Thyroid gland (tissue), 4 donors: ENCODE measurements around the gene IL7R. TPM values are rescaled to one million over a fixed set of nuclear protein-coding genes. Genes with fewer than 3 reads are reported as not detected.

Experiments used
- DNase-seq, 2 donors: peaks; one replicate each; pipeline ENCODE4 v3.0.0-alpha.2; 2019
- H3K27ac ChIP-seq, 3 donors: fragments of 200-600 bp; sonication (generic); 1 replicate in 2 of 3; 2 replicates in 1 of 3; pipeline ENCODE4 v1.5.1; 2016 to 2019; ENCODE audit warnings: mild to moderate bottlenecking in 1 of 3, moderate library complexity in 1 of 3
- H3K27me3 ChIP-seq: fragments of 200-600 bp; sonication (generic); one replicate; pipeline ENCODE4 v1.5.1; 2019
- H3K36me3 ChIP-seq, 2 donors: fragments of 200-600 bp; sonication (generic); one replicate each; pipeline ENCODE4 v1.5.1; 2016 to 2019
- H3K4me1 ChIP-seq, 2 donors: fragments of 200-600 bp; sonication (generic); one replicate each; pipeline ENCODE4 v1.5.1; 2017 to 2019
- H3K4me3 ChIP-seq, 3 donors: fragments of 200-600 bp; sonication (generic); replicated peaks in 1 of 3; 1 replicate in 2 of 3; 2 replicates in 1 of 3; pipeline ENCODE4 v1.5.1; 2016; ENCODE audit warnings: mild to moderate bottlenecking in 1 of 3
- H3K9me3 ChIP-seq: fragments of 200-600 bp; sonication (generic); one replicate; pipeline ENCODE4 v1.5.1; 2017
- CTCF ChIP-seq, 6 experiments: fragments of 200-600 bp in 3 of 6; fragments of 450-650 bp in 3 of 6; sonication (generic) in 3 of 6; IDR thresholded peaks; one replicate each; pipeline ENCODE4 v1.5.1; 2016 to 2019; ENCODE audit warnings: antibody characterized with exemption in 6 of 6, mild to moderate bottlenecking in 2 of 6, inconsistent platforms in 1 of 6, moderate library complexity in 1 of 6
- POLR2A ChIP-seq, 2 donors: fragments of 450-650 bp; IDR thresholded peaks; one replicate each; pipeline ENCODE4 v1.6.1; 2017; ENCODE audit warnings: antibody characterized with exemption in 2 of 2, mild to moderate bottlenecking in 2 of 2, moderate library complexity in 1 of 2
- WGBS, 2 donors: methylation state at CpG; one replicate each; pipeline ENCODE4 v1.1.5; 2017; 5-methylcytosine and 5-hydroxymethylcytosine counted together
- intact Hi-C: fragments of 100-400 bp; cut with DNase I; formaldehyde crosslinking; loops from one replicate; pipeline ENCODE4 v1.15.1; 2023
- total RNA-seq, 4 donors: library from RNA; depleted of rRNA; stranded (reverse); fragments of >200 nt; gene quantifications; one replicate each; pipeline ENCODE4 v1.2.3, GENCODE V29; 2016

IL7R gene
- total RNA-seq, 4 donors from 2014 or later, result 12.7 to 29.0 (median 15.1) TPM

DNA sequence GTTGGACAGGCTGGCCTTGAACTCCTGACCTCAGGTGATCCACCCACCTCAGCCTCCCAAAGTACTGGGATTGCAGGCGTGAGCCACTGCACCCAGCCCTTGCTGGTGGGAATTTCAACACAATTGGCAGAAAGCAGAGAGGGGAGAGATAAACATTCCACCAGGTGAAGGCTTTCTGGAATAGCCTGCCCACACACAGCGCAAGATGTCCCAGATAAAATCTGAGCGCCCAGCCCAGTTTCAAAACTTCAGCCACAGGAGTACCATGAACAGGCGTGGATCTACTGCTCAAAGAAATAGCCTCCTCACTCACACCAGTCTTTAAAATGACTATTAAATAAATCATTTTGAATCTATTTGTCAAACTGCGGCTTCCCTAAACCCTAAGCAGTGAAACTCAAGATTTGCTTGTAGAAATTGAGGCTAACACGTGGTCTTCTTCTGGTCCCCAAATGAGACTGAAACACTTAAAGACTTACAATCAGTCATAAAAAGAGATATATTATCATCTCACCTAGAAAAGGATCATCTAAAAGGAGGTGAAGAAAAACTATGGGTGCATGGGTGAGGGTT is 47.0 kb downstream of the IL7R start:
- H3K4me3 ChIP-seq, result no peak overlapping the region
- intact Hi-C loops, result no loop called here
- no peaks in the 10 kb centered on the region for H3K27me3 ChIP-seq
- H3K9me3 ChIP-seq, result no peaks in the 10 kb centered on the region
- no peaks in the 10 kb centered on the region for H3K4me1 ChIP-seq
- no peaks in the 10 kb centered on the region for H3K36me3 ChIP-seq
- no peak for DNase-seq
- H3K27ac ChIP-seq, result no peak overlapping the region
- TF ChIP-seq POLR2A (IDR thresholded peaks at IDR 0.05) (no peak), CTCF (IDR thresholded peaks at IDR 0.05) (no peak)
- 98% methylated on average over 6 of the region's 6 CpGs for WGBS, 2 donors

DNA sequence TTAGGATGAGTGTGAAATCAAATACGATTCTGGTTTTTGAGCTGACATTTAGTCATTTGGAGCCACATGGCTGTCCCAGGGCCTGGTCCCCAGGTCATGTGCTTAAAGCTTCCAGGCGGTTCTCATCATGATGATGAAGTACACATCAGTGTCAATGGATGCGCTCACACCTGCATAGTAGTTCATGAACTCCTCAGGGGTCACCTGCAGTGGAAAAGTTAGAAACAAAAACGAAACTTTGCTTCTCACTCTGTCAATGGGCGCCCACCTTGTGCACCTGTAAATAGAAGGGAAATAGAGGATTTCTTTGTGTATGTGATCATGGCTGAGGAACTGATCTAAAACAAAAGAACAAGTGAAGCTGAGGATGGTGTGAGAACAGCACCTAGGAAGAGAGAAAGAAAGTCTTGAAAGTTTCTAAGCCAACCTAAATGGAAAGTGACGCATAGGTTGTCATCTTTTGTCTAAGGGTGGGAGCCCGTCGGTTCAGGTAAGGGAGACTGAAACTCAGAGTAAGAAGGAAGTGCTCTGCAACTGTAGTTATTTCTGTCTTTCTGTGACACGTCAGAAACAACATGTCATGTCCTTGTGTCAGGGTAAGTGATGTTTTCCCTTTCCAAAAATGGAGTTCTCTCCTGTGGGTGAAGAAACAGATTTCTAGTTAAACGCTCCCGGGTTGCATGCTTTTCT is 47.9 kb downstream of the IL7R start:
- H3K9me3 ChIP-seq, result no peaks in the 10 kb centered on the region
- 83 to 87% methylated on average over 11 of the region's 11 CpGs for WGBS, 2 donors
- no peak overlapping the region for H3K27ac ChIP-seq
- DNase-seq, result no peak
- H3K27me3 ChIP-seq, result no peaks in the 10 kb centered on the region
- H3K36me3 ChIP-seq, result no peaks in the 10 kb centered on the region
- intact Hi-C loops, result no loop called here
- no peaks in the 10 kb centered on the region for H3K4me1 ChIP-seq
- no peak overlapping the region for H3K4me3 ChIP-seq
- TF ChIP-seq POLR2A (IDR thresholded peaks at IDR 0.05) (no peak), CTCF (IDR thresholded peaks at IDR 0.05) (no peak)

DNA sequence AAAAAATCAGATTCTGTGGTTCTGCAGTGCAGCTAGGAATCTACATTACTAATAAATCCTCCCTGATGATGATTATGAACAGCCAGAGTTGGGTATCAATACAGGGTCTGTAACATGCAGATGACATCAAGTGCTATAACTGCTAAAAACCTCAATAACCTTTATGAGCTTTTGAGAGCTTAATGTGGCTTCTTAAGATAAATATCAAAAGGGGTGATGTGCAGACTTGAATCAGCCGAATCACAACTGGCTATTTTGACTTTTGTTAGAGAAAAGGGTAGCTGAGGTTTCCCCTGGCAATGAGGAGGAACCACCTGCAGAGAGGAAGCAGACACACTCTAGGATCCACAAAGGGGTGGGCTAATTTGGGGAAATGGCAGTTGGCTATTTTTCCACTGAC is 51.5 kb downstream of the IL7R start:
- Histone ChIP-seq H3K4me1 (no peaks in the 10 kb centered on the region), H3K27me3 (no peaks in the 10 kb centered on the region), H3K27ac (no peak overlapping the region), H3K9me3 (no peaks in the 10 kb centered on the region), H3K4me3 (no peak overlapping the region), H3K36me3 (no peaks in the 10 kb centered on the region)
- 72 to 82% methylated on average over 1 of the region's 1 CpG for WGBS, 2 donors
- TF ChIP-seq POLR2A (IDR thresholded peaks at IDR 0.05) (no peak), CTCF (IDR thresholded peaks at IDR 0.05) (no peak)
- intact Hi-C loops, result no loop called here
- no peak for DNase-seq

- TF ChIP-seq POLR2A (IDR thresholded peaks at IDR 0.05) (no peak), CTCF (IDR thresholded peaks at IDR 0.05) (no peak)
- no peak for DNase-seq
- no peaks in the 10 kb centered on the region for H3K9me3 ChIP-seq
- no peaks in the 10 kb centered on the region for H3K4me1 ChIP-seq
- H3K4me3 ChIP-seq, result no peak overlapping the region
- no peaks in the 10 kb centered on the region for H3K36me3 ChIP-seq
- no peak overlapping the region for H3K27ac ChIP-seq
- intact Hi-C loops, result no loop called here
- H3K27me3 ChIP-seq, result no peaks in the 10 kb centered on the region
Measured at GRCh38 chr5:35908814-35909213, 52.1 kb downstream of the IL7R start.

GRCh38 chr5:35919191-35919590 is 62.5 kb downstream of the IL7R start:
- DNase-seq, result peak in 1 of 2 donors; percentile 9
- Histone ChIP-seq H3K36me3 (no peaks in the 10 kb centered on the region), H3K4me3 (no peak overlapping the region), H3K27ac (no peak overlapping the region), H3K27me3 (no peaks in the 10 kb centered on the region), H3K9me3 (no peaks in the 10 kb centered on the region), H3K4me1 (no peaks in the 10 kb centered on the region)
- WGBS, 2 donors, result 59 to 77% methylated on average over 4 of the region's 4 CpGs
- intact Hi-C loops, result no loop called here
- TF ChIP-seq CTCF (IDR thresholded peaks at IDR 0.05) (no peak), POLR2A (IDR thresholded peaks at IDR 0.05) (no peak)
